SU-DHL-6 (cell line): ENCODE measurements around the gene MOB3A.

Experiments
- H2AFZ ChIP-seq: fragments of 200-600 bp; sonication (generic); 2 replicates; pipeline ENCODE4 v1.6.1; 2014; ENCODE audit warnings: low read depth, mild to moderate bottlenecking, moderate library complexity, mixed read lengths, antibody characterized with exemption, low read length; ENCODE audit not compliant: severe bottlenecking
- H3F3A ChIP-seq: fragments of 200-600 bp; shearing (Covaris generic); 2 replicates; pipeline ENCODE4 v1.6.0; 2016; ENCODE audit warnings: antibody characterized with exemption, mild to moderate bottlenecking; ENCODE audit not compliant: insufficient read depth
- H3K27ac ChIP-seq: fragments of 200-600 bp; sonication (generic); 2 replicates; pipeline ENCODE4 v1.5.1; 2016; ENCODE audit warnings: low read depth, mild to moderate bottlenecking, low read length, moderate library complexity, mixed read lengths
- H3K27me3 ChIP-seq: fragments of 200-600 bp; sonication (generic), shearing (Covaris generic); 2 replicates; pipeline ENCODE4 v1.6.0; 2014; ENCODE audit warnings: mild to moderate bottlenecking, low read length
- H3K36me3 ChIP-seq: fragments of 200-600 bp; sonication (generic); 2 replicates; pipeline ENCODE4 v1.6.1; 2014; ENCODE audit warnings: mild to moderate bottlenecking, low read length, mixed read lengths
- H3K4me2 ChIP-seq: fragments of 300-600, 200-600 bp; shearing (Covaris generic), sonication (generic); 2 replicates; pipeline ENCODE4 v1.6.0; 2014; ENCODE audit warnings: low read length, low read depth, mild to moderate bottlenecking; ENCODE audit not compliant: poor library complexity, severe bottlenecking
- H3K4me3 ChIP-seq: fragments of 200-600 bp; sonication (generic); 2 replicates; pipeline ENCODE4 v1.5.1; 2014; ENCODE audit warnings: antibody characterized with exemption, low read length, mild to moderate bottlenecking, mixed read lengths; ENCODE audit not compliant: insufficient read depth, poor library complexity, severe bottlenecking
- H3K79me2 ChIP-seq: fragments of 200-600 bp; sonication (generic); 2 replicates; pipeline ENCODE4 v1.6.1; 2014; ENCODE audit warnings: mild to moderate bottlenecking, low read length, moderate library complexity; ENCODE audit not compliant: insufficient read depth
- H3K9ac ChIP-seq: fragments of 200-600 bp; sonication (generic); 2 replicates; pipeline ENCODE4 v1.7.0; 2014; ENCODE audit warnings: mild to moderate bottlenecking, low read length
- H3K9me2 ChIP-seq: fragments of 200-600 bp; sonication (generic); replicated peaks from 2 replicates; pipeline ENCODE4 v1.6.1; 2014; ENCODE audit warnings: low read length; ENCODE audit not compliant: insufficient read depth
- H3K9me3 ChIP-seq: fragments of 200-600 bp; sonication (generic); 2 replicates; pipeline ENCODE4 v1.6.1; 2014; ENCODE audit warnings: low read length, mixed read lengths; ENCODE audit not compliant: insufficient read depth
- H4K20me1 ChIP-seq: fragments of 200-600 bp; sonication (generic); 2 replicates; pipeline ENCODE4 v1.6.1; 2014; ENCODE audit warnings: low read depth, mild to moderate bottlenecking, antibody characterized with exemption, low read length, moderate library complexity, mixed read lengths
- EZH2phosphoT487 ChIP-seq: fragments of 200-600 bp; sonication (generic), shearing (Covaris generic); conservative IDR thresholded peaks from 2 replicates; pipeline ENCODE4 v1.6.1; 2018; ENCODE audit warnings: mild to moderate bottlenecking, antibody characterized with exemption, low read length, moderate library complexity, mixed read lengths
- TF ChIP-seq, protein P1 (sequence below): fragments of 200-600 bp; sonication (generic); IDR thresholded peaks from one replicate; pipeline ENCODE4 v1.5.1; 2017; ENCODE audit warnings: antibody characterized with exemption, mild to moderate bottlenecking, low read length, moderate library complexity; ENCODE audit not compliant: insufficient read depth, poor library complexity, severe bottlenecking

Gene MOB3A

DNA sequence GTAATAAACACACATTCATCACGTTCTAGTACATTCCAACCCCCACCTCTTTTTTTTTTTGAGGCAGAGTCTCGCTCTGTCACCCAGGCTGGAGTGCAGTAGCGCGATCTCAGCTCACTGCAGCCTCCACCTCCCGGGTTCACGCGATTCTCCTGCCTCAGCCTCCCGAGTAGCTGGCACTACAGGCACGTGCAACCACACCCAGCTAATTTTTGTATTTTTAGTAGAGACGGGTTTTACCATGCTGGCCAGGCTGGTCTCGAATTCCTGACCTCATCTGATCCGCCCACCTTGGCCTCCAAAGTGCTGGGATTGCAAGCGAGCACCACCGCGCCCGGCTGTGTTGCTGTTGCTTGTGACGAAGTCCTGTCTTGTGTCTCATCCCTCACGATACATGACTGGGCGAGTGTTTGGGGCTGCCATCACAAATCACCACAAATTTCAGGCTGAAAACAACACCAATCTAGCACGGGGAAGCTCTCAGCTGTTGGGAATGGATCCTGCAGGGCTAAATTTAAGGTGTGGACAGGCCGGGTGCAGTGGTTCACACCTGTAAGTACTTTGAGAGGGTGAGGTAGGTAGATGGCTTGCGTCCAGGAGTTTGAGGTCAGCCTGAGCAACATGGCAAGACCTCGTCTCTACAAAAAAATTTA, 15.7 kb downstream of the MOB3A start:
- Histone ChIP-seq H3K36me3 (0 out of 2 replicates have a peak, but pooled peaks cover 5% of the 10 kb centered on the region), H3K4me3 (no peak overlapping the region)

DNA sequence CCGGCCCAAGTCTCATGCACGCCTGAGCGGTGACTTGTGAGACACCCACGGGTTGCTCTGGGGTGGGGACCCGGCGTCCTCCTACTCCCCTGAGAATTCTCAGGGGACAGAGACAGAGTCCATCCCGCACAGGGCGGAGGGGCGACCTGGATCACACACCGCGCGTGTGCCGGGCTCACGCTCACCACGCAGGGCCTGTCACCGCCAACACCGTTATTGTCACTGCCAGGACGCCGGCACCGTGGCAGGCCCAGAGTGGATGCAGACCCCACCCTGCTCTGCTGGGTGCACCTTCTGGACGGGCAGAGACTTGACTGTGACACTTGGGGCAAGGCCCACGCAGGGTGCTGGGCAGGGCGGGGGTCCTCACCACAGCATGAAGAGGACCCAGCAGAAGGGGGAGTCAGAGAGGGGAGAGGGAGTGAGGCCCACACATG, 16.2 kb downstream of the MOB3A start:
- Histone ChIP-seq H4K20me1 (no peaks in the 10 kb centered on the region; the same call in 1 of the 2 replicates), H3K4me3 (no peak overlapping the region), H2AFZ (no peak overlapping the region), H3K27me3 (no peaks in the 10 kb centered on the region), H3K4me2 (no peak overlapping the region), H3K9me2 (no peaks in the 10 kb centered on the region), H3K9me3 (no peaks in the 10 kb centered on the region), H3K27ac (no peak overlapping the region), H3K36me3 (peaks cover 7% of the 10 kb centered on the region; the same call in 1 of the 2 replicates), H3K9ac (no peak overlapping the region), H3K79me2 (peaks cover 83% of the 10 kb centered on the region), H3F3A (peaks cover 24% of the 10 kb centered on the region)
- TF ChIP-seq EZH2phosphoT487: no peak
- TF ChIP-seq, protein P1, sequence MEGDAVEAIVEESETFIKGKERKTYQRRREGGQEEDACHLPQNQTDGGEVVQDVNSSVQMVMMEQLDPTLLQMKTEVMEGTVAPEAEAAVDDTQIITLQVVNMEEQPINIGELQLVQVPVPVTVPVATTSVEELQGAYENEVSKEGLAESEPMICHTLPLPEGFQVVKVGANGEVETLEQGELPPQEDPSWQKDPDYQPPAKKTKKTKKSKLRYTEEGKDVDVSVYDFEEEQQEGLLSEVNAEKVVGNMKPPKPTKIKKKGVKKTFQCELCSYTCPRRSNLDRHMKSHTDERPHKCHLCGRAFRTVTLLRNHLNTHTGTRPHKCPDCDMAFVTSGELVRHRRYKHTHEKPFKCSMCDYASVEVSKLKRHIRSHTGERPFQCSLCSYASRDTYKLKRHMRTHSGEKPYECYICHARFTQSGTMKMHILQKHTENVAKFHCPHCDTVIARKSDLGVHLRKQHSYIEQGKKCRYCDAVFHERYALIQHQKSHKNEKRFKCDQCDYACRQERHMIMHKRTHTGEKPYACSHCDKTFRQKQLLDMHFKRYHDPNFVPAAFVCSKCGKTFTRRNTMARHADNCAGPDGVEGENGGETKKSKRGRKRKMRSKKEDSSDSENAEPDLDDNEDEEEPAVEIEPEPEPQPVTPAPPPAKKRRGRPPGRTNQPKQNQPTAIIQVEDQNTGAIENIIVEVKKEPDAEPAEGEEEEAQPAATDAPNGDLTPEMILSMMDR: no peak

More for the DNA sequence above, 15.7 kb downstream of the MOB3A start:
- H3K4me2 ChIP-seq: peak overlapping the region; percentile 0
- H3K9me3 ChIP-seq: no peaks in the 10 kb centered on the region
- no peaks in the 10 kb centered on the region for H3K9me2 ChIP-seq
- no peaks in the 10 kb centered on the region for H3K27me3 ChIP-seq
- peaks cover 81% of the 10 kb centered on the region for H3K79me2 ChIP-seq
- no peaks in the 10 kb centered on the region for H4K20me1 ChIP-seq
- no peak overlapping the region; the same call in 1 of the 2 replicates for H3K27ac ChIP-seq
- TF ChIP-seq, protein P1: no peak
- peaks cover 19% of the 10 kb centered on the region for H3F3A ChIP-seq
- H2AFZ ChIP-seq: no peak overlapping the region
- H3K9ac ChIP-seq: no peak overlapping the region

DNA sequence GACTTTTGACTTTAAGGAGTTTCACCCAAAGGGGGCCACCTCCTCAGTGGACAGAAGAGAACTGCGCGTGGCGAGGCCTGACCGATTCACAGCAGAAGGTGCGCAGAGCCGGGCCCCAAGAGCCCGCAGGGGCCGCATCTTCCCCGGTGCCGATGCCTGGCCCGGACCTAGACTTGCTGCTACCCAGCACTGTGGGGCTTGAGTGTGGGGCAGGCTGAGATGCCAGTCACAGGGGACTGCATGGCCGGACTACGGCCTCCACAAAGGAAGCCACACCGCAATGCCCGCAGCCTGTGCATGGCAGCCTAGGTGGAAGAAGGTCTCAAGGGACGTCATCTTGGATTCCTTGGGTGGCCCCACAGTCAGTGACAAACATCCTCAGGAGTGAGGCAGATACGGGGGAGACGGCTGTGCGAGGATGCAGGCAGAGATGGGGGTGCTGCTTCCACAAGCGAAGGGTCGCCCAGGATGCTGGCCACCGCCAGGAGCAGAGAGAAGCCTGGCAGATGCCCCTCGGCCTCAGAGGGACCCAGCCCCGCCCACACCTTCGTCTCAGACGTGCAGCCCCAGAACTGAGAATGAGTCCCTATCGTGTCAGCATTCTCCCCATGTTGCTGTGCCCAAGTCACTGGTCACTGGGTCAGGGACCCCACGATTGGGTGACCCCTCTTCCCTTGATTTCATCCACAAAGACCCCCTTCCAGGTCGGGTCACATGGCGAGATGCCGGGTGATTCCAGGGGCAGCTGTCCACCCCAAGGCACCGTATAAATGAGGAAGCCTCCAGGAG, 16.9 kb downstream of the MOB3A start:
- peaks cover 77% of the 10 kb centered on the region for H3K79me2 ChIP-seq

More for the DNA sequence above, 16.9 kb downstream of the MOB3A start:
- Histone ChIP-seq H2AFZ (no peak overlapping the region), H3K4me3 (no peak overlapping the region), H3K36me3 (peaks cover 7% of the 10 kb centered on the region; the same call in 1 of the 2 replicates), H3K9me3 (no peaks in the 10 kb centered on the region), H3K27me3 (no peaks in the 10 kb centered on the region), H3F3A (peaks cover 27% of the 10 kb centered on the region), H3K4me2 (no peak overlapping the region), H3K9ac (no peak overlapping the region), H4K20me1 (no peaks in the 10 kb centered on the region; the same call in 1 of the 2 replicates), H3K9me2 (no peaks in the 10 kb centered on the region), H3K27ac (no peak overlapping the region)
- no peak for TF ChIP-seq EZH2phosphoT487
- TF ChIP-seq, protein P1: no peak
